HepG2 (cell line): ENCODE results near the gene TF. TPM values are rescaled to one million over a fixed set of nuclear protein-coding genes. Genes with fewer than 3 reads are reported as not detected.

Experiments
- ARID2 ChIP-seq: sonication (generic); formaldehyde crosslinking; IDR thresholded peaks from 2 replicates; pipeline ENCODE4 v1.8.1; 2022; ENCODE audit warnings: mild to moderate bottlenecking, missing genetic modification reagents, borderline replicate concordance
- ATF7 ChIP-seq, 2 experiments: fragments of 450-650 bp in 1 of 2; sonication (generic) in 1 of 2; formaldehyde crosslinking in 1 of 2; IDR thresholded peaks; 2 replicates each; pipeline versions ENCODE4 v1.4.0 to v1.6.1; 2016 to 2020; ENCODE audit warnings: antibody characterized with exemption in 1 of 2, mild to moderate bottlenecking in 1 of 2, missing genetic modification reagents in 1 of 2
- CBX2 ChIP-seq, 2 experiments: fragments of 200-600 bp in 1 of 2; sonication (generic); formaldehyde crosslinking in 1 of 2; IDR thresholded peaks; 2 replicates each; pipeline versions ENCODE4 v1.7.0 to v1.8.1; 2018 to 2022; ENCODE audit warnings: low read depth in 2 of 2, low read length in 1 of 2, mild to moderate bottlenecking in 1 of 2, missing genetic modification reagents in 1 of 2
- CCDC6 ChIP-seq: sonication (generic); formaldehyde crosslinking; IDR thresholded peaks from 2 replicates; pipeline ENCODE4 v1.8.1; 2022; ENCODE audit warnings: mild to moderate bottlenecking, missing genetic modification reagents, moderate library complexity
- ELF4 ChIP-seq: sonication (generic); formaldehyde crosslinking; IDR thresholded peaks from 2 replicates; pipeline ENCODE4 v1.5.0; 2020; ENCODE audit warnings: missing genetic modification reagents, mild to moderate bottlenecking, moderate library complexity, borderline replicate concordance
- FOXK2 ChIP-seq: fragments of 450-650 bp; IDR thresholded peaks from 2 replicates; pipeline ENCODE4 v1.6.1; 2016
- FOXP1 ChIP-seq, 2 experiments: fragments of 450-650 bp in 1 of 2; IDR thresholded peaks; 2 replicates each; pipeline ENCODE4 v1.6.1; 2017 to 2018; ENCODE audit warnings: antibody characterized with exemption in 1 of 2
- HCFC1 ChIP-seq: fragments of 150-350 bp; IDR thresholded peaks from 2 replicates; pipeline ENCODE4 v1.6.1; 2014; ENCODE audit warnings: low read depth, low read length
- KDM4B ChIP-seq: sonication (generic); formaldehyde crosslinking; IDR thresholded peaks from 2 replicates; pipeline ENCODE4 v1.4.0; 2020; ENCODE audit warnings: missing genetic modification reagents
- MBNL3 ChIP-seq: fragments of 250-450 bp; sonication (Bioruptor Pico); conservative IDR thresholded peaks from 2 replicates; pipeline ENCODE4 v1.8.0; 2022; ENCODE audit warnings: mild to moderate bottlenecking, inconsistent platforms
- MTF1 ChIP-seq: sonication (generic); formaldehyde crosslinking; IDR thresholded peaks from 2 replicates; pipeline ENCODE4 v1.5.0; 2020; ENCODE audit warnings: missing genetic modification reagents
- MXD4 ChIP-seq: IDR thresholded peaks from 2 replicates; pipeline ENCODE4 v1.6.1; 2016; ENCODE audit warnings: mild to moderate bottlenecking, missing biosample characterization, missing genetic modification reagents
- PBX2 ChIP-seq: IDR thresholded peaks from 2 replicates; pipeline ENCODE4 v1.6.1; 2016; ENCODE audit warnings: control low read depth
- RAD21 ChIP-seq: fragments of 450-650 bp; formaldehyde crosslinking; IDR thresholded peaks from 2 replicates; pipeline ENCODE4 v1.5.0; 2020; ENCODE audit warnings: mild to moderate bottlenecking
- SATB2 ChIP-seq: sonication (generic); formaldehyde crosslinking; IDR thresholded peaks from 2 replicates; pipeline ENCODE4 v1.5.0; 2020; ENCODE audit warnings: missing genetic modification reagents
- SKI ChIP-seq: fragments of 450-650 bp; IDR thresholded peaks from one replicate; pipeline ENCODE4 v1.6.1; 2018; ENCODE audit warnings: mild to moderate bottlenecking; ENCODE audit not compliant: partially characterized antibody
- TOPORS ChIP-seq: sonication (generic); formaldehyde crosslinking; IDR thresholded peaks from 2 replicates; pipeline ENCODE4 v1.8.0; 2023; ENCODE audit warnings: mild to moderate bottlenecking, missing genetic modification reagents
- UBTF ChIP-seq: sonication (generic); formaldehyde crosslinking; IDR thresholded peaks from 2 replicates; pipeline ENCODE4 v1.4.0; 2020; ENCODE audit warnings: mild to moderate bottlenecking, missing genetic modification reagents
- ZBTB25 ChIP-seq: IDR thresholded peaks from 2 replicates; pipeline ENCODE4 v1.6.1; 2018; ENCODE audit warnings: missing genetic modification reagents
- ZMAT3 ChIP-seq: sonication (generic); formaldehyde crosslinking; conservative IDR thresholded peaks from 2 replicates; pipeline ENCODE4 v1.7.0; 2021; ENCODE audit warnings: missing genetic modification reagents
- ZNF224 ChIP-seq: sonication (generic); formaldehyde crosslinking; IDR thresholded peaks from 2 replicates; pipeline ENCODE4 v1.5.0; 2020; ENCODE audit warnings: mild to moderate bottlenecking, missing genetic modification reagents
- ZNF263 ChIP-seq: sonication (generic); formaldehyde crosslinking; IDR thresholded peaks from 2 replicates; pipeline ENCODE4 v1.4.0; 2020; ENCODE audit warnings: missing genetic modification reagents
- ZNF484 ChIP-seq: sonication (generic); formaldehyde crosslinking; IDR thresholded peaks from 2 replicates; pipeline ENCODE4 v1.5.1; 2020; ENCODE audit warnings: mild to moderate bottlenecking, low read depth, missing genetic modification reagents, borderline replicate concordance
- ZNF510 ChIP-seq: sonication (generic); formaldehyde crosslinking; IDR thresholded peaks from 2 replicates; pipeline ENCODE4 v1.4.0; 2020; ENCODE audit warnings: low read depth, mild to moderate bottlenecking, missing genetic modification reagents
- ZNF576 ChIP-seq: sonication (generic); formaldehyde crosslinking; IDR thresholded peaks from 2 replicates; pipeline ENCODE4 v1.4.0; 2020; ENCODE audit warnings: mild to moderate bottlenecking, missing genetic modification reagents
- polyA plus RNA-seq, 8 experiments: library from polyadenylated mRNA; depleted of rRNA in 3 of 8; stranded (reverse) in 7 of 8; unstranded in 1 of 8; fragments of >200 nt; fragmentation: Illumina TruSeq in 4 of 8; extraction: Trizol in 4 of 8; gene quantifications; 2 replicates each; pipeline versions ENCODE4 v1.2.1 to v1.2.3, GENCODE V29; 2011 to 2016; ENCODE audit warnings: low read depth in 4 of 8, missing spikeins in 1 of 8, mixed read lengths in 1 of 8; ENCODE audit not compliant: insufficient read depth in 1 of 8
- total RNA-seq, 5 experiments: library from RNA; depleted of rRNA; stranded (reverse); fragments of >200 nt; fragmentation: Illumina TruSeq; extraction: Trizol; gene quantifications; 2 replicates each; pipeline ENCODE4 v1.2.3, GENCODE V29; 2016; ENCODE audit warnings: low read depth in 1 of 5
- TF ChIP-seq, protein P1 (sequence below): sonication (generic); formaldehyde crosslinking; IDR thresholded peaks from 2 replicates; pipeline ENCODE4 v1.4.0; 2020; ENCODE audit warnings: missing genetic modification reagents, borderline replicate concordance

TF gene
- total and polyA plus RNA-seq, 2 of the 13 experiments (the other 11 are each of a cell fraction or from before 2014, with no cell fraction given): 10,074 to 11,821 TPM

DNA sequence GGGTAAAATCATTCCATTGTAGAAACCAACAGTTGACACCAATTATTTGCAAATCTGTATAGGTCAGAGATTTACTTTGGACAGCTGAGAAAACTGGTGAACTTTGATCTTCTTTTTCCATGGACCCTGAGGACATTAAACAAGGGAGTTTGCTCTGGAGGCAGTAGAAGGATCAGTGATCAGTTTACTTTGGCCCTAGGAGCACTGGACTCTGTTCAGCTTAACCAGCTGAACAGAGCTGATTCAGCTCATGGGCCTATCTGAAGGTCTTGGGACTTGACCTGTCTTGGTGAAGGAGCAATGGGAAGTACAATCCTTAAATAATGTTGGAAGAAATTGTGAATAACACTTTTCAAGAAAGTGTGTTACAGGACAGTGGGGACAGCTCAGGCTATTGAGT is 15.2 kb upstream of the TF start (continued):
- TF ChIP-seq UBTF (CRISPR knock-in tag) (no peak), FOXP1 (IDR thresholded peaks at IDR 0.05) (no peak), FOXP1 (CRISPR knock-in tag; IDR thresholded peaks at IDR 0.05) (peak; percentile 69; the same call in 1 of the 2 replicates), MXD4 (CRISPR knock-in tag) (no peak), MBNL3 (CRISPR knock-in tag) (no peak), FOXK2 (no peak), ZBTB25 (CRISPR knock-in tag) (0 out of 2 replicates have a peak, but pooled peaks have one; percentile 35), ZNF484 (CRISPR knock-in tag) (no peak), ZNF263 (CRISPR knock-in tag) (no peak), ZNF576 (CRISPR knock-in tag) (no peak), ARID2 (CRISPR knock-in tag) (no peak), HCFC1 (no peak), ZNF510 (no peak), KDM4B (CRISPR knock-in tag) (no peak), ZMAT3 (CRISPR knock-in tag) (no peak), MTF1 (CRISPR knock-in tag) (no peak), RAD21 (CRISPR knock-in tag) (no peak), ATF7 (IDR thresholded peaks at IDR 0.05) (no peak), ATF7 (CRISPR knock-in tag; IDR thresholded peaks at IDR 0.05) (no peak), ZNF224 (no peak), ELF4 (no peak), TOPORS (no peak), CBX2 (IDR thresholded peaks at IDR 0.05; ENCODE audit: low read depth, low read length) (no peak), CBX2 (CRISPR knock-in tag; IDR thresholded peaks at IDR 0.05; ENCODE audit: low read depth) (no peak), SATB2 (CRISPR knock-in tag) (no peak), SKI (no peak), CCDC6 (no peak), PBX2 (no peak)
- TF ChIP-seq, protein P1, sequence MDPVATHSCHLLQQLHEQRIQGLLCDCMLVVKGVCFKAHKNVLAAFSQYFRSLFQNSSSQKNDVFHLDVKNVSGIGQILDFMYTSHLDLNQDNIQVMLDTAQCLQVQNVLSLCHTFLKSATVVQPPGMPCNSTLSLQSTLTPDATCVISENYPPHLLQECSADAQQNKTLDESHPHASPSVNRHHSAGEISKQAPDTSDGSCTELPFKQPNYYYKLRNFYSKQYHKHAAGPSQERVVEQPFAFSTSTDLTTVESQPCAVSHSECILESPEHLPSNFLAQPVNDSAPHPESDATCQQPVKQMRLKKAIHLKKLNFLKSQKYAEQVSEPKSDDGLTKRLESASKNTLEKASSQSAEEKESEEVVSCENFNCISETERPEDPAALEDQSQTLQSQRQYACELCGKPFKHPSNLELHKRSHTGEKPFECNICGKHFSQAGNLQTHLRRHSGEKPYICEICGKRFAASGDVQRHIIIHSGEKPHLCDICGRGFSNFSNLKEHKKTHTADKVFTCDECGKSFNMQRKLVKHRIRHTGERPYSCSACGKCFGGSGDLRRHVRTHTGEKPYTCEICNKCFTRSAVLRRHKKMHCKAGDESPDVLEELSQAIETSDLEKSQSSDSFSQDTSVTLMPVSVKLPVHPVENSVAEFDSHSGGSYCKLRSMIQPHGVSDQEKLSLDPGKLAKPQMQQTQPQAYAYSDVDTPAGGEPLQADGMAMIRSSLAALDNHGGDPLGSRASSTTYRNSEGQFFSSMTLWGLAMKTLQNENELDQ (CRISPR knock-in tag): no peak
